ENCODE data around the gene PRICKLE4. TPM values are rescaled to one million over a fixed set of nuclear protein-coding genes. Genes with fewer than 3 reads are reported as not detected.

Gene PRICKLE4
- total RNA-seq, 1 experiment from 2014 or later, result 0.70 TPM

GRCh38 chr6:41743406-41744235, 37.0 kb upstream of the PRICKLE4 start:
- H3K18ac ChIP-seq (ENCODE audit: insufficient read length, low read depth, low read length), result no peak overlapping the region
- H3K27ac Mint-ChIP-seq, result peak overlapping the region in 1 of 3 experiments; percentile 86; a peak in 1 of 7 replicates
- no peaks in the 10 kb centered on the region for H4K20me1 ChIP-seq (ENCODE audit: control insufficient read depth, insufficient read depth, insufficient read length)
- no peak overlapping the region for H4K91ac ChIP-seq (ENCODE audit: insufficient read length, low read depth, low read length)
- H3K23ac ChIP-seq (ENCODE audit: insufficient read length, low read depth, low read length), result no peak overlapping the region
- no peaks in the 10 kb centered on the region for H3K9me3 ChIP-seq (ENCODE audit: control insufficient read depth, low read depth, low read length)
- no peaks in the 10 kb centered on the region for H3K23me2 ChIP-seq (ENCODE audit: insufficient read length, low read depth, low read length, poor library complexity, severe bottlenecking)
- no peak overlapping the region for H3K9ac ChIP-seq (ENCODE audit: extremely low read depth, insufficient read length, low read length)
- no peaks in the 10 kb centered on the region for H3K79me1 ChIP-seq (ENCODE audit: insufficient read depth, low read depth, low read length, poor library complexity, severe bottlenecking)
- H3K4ac ChIP-seq (ENCODE audit: low read depth, low read length), result no peak overlapping the region
- H2BK15ac ChIP-seq (ENCODE audit: low read depth, low read length), result no peak overlapping the region
- H4K8ac ChIP-seq (replicated peaks; ENCODE audit: insufficient read length, low read depth, low read length), result no peak overlapping the region
- H2AK5ac ChIP-seq (ENCODE audit: insufficient read length, low read length), result no peak overlapping the region
- no peak for DNase-seq
- no peaks in the 10 kb centered on the region for H3K9me3 Mint-ChIP-seq
- no peak overlapping the region for H3K4me3 Mint-ChIP-seq
- H2BK20ac ChIP-seq (ENCODE audit: low read depth, low read length, poor library complexity, severe bottlenecking), result no peak overlapping the region
- no peak for TF ChIP-seq CTCF (conservative IDR thresholded peaks at IDR 0.05)
- H4K5ac ChIP-seq (ENCODE audit: insufficient read length, low read depth, low read length), result no peak overlapping the region
- no peak overlapping the region for H3T11ph ChIP-seq (ENCODE audit: low read length)
- H3K36me3 Mint-ChIP-seq (ENCODE audit: insufficient read depth in 1 of 3, low read depth in 3 of 3), result no peaks in the 10 kb centered on the region; a peak in 1 of 7 replicates
- no peak overlapping the region for H3K4me2 ChIP-seq (ENCODE audit: insufficient read depth, insufficient read length, low read length)
- no peak overlapping the region for H2BK5ac ChIP-seq (ENCODE audit: insufficient read length, low read length)
- no peak overlapping the region for H3K56ac ChIP-seq (ENCODE audit: insufficient read length, low read depth, low read length)
- no peak overlapping the region for H2AFZ ChIP-seq (ENCODE audit: low read length)
- no peaks in the 10 kb centered on the region for H3K79me2 ChIP-seq (ENCODE audit: insufficient read depth, low read length)
- no CpG with 5 or more reads among the region's 6 CpGs for WGBS (ENCODE audit: extremely low coverage, insufficient read length, low lambda C conversion rate)
- H3K4me1 Mint-ChIP-seq, result peaks cover 5 to 8% of the 10 kb centered on the region in 2 experiments
- no peak overlapping the region for H2BK12ac ChIP-seq (ENCODE audit: insufficient read length, low read depth, low read length)
- no peak overlapping the region for H3K14ac ChIP-seq (ENCODE audit: insufficient read depth, low read length)
- no peak overlapping the region for H2BK120ac ChIP-seq (ENCODE audit: low read depth, low read length, poor library complexity, severe bottlenecking)
- no peaks in the 10 kb centered on the region for H3K4me1 ChIP-seq (ENCODE audit: insufficient read depth, low read length)
- H3K27me3 Mint-ChIP-seq (ENCODE audit: low read depth), result peaks cover 14% of the 10 kb centered on the region
- no peak overlapping the region for H3K27ac ChIP-seq (ENCODE audit: insufficient read length, low read depth, low read length)
- H3K27me3 ChIP-seq (ENCODE audit: insufficient read depth, low read length), result no peaks in the 10 kb centered on the region
